ENCODE results near the gene PRSS56. TPM values are rescaled to one million over a fixed set of nuclear protein-coding genes. Genes with fewer than 3 reads are reported as not detected.

Gene PRSS56
- total RNA-seq, 1 experiment from 2014 or later = not detected

DNA sequence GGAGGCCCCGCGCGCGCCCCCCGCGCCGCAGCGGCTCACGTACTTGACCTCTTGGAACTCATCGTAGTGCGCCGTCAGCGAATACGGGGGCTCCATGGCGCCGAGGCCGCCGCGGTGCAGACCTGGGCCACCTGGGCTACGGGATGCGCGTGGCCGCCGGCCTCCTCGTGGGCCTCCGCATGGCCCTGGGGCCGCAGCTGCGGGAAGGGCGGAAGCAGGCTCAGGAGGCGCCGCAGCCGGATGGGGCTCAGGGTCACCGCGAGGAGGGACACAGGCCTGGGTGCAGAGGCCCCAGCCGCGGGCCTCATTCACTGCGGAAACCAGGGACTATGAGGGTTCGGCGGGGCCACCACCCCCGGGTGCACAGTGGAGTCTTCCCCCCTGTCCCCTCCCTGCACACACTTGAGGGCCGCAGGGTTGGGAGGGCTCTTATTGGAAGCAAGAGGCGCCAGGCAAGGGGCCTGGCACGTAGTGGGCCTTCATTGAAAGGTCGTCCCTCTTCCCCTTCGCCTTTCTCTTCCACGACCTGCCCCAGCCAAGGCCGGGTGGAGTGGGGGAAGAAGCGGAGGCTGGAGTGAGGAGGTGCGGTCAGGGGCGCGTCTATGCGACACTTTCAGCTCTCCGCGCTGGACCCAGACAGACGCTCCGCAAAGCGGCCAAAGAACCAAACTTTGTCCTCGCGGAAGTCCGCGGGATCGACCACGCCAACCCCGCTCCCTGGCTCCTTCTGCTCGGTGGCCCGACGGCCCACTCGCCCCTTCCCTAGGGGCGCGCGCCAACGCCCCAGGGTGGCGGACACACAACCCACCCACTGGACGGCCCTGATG lies 33.4 kb upstream of the PRSS56 start:
- no peak for DNase-seq (ENCODE audit: low spot score)

DNA sequence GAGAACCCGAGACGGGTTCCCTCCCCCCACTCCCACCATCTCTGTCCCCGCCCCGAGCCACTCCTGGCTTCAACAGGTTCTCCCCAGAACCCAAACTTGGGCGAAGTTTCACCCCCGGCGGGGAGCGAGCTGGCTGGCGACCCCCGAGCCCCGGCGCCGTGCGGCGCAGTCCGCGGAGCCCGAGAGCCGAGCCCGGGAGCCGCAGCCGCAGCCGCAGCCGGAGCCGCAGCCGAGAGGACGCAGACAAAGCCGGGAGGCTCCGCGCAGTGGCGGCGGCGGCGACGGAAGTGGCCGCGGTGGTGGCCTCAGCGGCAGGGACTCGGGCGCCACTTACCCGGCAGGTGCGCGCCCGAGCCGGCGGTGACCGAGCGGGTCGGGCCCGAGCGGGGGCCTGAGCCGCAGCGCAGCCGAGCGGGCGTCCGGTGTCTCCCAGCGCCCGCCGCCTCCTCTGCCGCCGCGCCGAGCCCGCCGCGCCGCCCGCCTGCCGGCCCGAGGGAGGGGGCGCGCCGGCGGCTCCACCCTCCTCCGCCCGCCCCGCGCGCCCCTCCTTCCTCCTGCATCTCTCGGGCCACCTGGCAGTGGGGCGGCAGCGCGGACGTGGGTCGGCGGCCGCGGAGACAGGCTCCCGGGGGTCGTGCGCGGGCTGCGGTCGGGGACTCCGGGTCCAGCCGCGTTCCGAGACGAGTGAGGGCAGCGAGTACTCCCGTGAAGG lies 32.6 kb upstream of the PRSS56 start, which contains the start of gene ECEL1:
Gene ECEL1 (minus strand): TSS at position 450 of the 712 bp plus-strand sequence. CDS start 1,181 bp downstream, outside the sequence.
- DNase-seq (ENCODE audit: low spot score) = no peak

GRCh38 chr2:232488097-232488711 lies 32.0 kb upstream of the PRSS56 start:
- no peak for DNase-seq (ENCODE audit: low spot score)

DNA sequence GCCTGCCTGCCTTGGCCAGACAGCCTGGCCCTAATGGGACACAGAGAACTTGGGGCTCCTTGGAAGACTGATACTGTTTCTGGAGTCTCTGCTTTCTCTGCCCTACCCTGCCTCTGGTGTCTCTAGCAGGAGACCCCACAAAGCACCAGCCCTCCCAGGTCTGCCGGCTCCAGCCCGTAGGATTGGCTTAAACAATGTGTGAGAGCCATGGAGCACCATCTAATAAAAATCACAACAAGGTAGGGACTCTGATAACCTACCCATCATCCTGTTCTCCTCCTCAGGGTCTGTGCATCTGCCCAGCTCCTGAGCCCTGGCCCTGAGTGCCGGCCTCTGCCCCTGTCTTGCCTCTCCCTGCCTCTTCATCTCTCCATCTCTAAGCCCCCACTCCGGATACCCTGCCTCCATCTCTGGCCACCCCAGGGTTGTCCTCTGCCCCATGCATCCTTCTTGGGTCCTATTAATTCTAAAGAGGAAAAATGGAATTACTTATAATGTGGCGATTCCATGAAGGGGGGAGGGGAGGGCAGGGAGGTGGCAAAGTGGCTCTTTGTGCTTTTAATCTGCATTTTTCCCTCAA lies 31.4 kb upstream of the PRSS56 start:
- no peak for DNase-seq (ENCODE audit: low spot score)

DNA sequence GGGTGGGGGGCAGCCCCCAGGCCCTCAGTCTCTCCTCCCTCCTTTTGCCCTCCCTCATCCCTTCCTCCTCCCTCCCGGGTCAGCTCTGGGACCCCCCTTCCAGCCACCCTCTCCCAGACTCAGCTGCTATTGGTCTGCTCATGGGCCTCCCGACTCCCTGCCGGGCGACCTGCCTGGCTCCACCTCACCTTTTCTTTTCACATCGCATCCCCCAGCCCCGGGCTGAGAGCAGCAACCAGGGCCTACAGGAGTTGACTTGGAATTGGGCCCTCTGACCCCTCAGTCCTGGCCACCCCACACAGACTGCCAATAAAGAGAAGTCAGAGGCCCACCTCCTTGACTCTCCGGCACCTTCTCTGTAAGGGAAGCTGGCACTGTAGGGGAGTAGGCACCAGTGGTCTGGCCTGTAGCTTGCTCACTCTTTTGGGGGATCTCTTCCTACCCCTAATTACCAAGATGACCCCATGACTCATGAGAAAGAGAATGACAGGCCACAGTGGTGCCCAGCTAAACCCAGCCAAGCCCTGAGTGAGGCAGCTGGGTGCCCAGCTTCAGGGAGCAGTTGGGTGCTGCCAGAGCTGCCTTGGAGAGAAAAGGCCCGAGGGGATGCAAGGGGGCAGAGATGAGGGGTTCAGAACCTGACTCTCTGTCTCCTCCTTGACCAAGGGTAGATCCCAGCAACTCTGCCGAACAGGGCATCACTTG lies 30.5 kb upstream of the PRSS56 start:
- DNase-seq (ENCODE audit: low spot score) = no peak

GRCh38 chr2:232490221-232491138 lies 29.7 kb upstream of the PRSS56 start:
- DNase-seq (ENCODE audit: low spot score) = no peak

DNA sequence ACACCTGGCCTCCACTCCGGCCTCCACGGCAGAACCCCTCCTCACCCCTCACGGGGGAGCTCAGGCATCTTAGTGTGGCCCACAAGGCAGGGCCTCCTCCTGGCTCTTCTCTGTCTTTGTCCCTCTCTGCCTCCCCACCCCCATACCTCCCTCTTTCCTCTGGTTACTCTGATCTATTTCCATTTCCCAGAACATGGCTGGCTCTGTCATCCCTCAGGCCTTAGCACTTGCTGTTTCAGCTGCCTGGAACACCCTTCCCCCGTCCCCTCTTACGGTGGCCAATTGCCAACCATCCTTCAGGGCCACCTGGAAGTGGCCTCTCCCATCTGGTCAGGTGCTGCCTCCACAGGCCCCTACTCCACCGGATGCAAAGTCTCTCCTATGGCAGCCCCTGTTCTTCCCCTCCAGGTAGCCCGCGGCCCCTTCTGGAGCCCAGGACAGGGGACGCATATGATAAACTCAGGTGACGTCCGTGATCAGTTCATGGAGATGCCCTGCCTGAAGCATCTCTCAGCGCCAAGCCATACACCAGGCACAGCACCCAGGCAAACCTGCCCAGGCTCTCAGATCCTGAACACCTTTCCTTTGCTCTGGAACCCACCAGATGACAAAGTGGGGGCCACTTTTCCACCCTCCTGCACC lies 28.9 kb upstream of the PRSS56 start:
- no peak for DNase-seq (ENCODE audit: low spot score)

- DNase-seq (ENCODE audit: low spot score) = no peak
Observed at GRCh38 chr2:232492236-232492848, 27.8 kb upstream of the PRSS56 start.

DNA sequence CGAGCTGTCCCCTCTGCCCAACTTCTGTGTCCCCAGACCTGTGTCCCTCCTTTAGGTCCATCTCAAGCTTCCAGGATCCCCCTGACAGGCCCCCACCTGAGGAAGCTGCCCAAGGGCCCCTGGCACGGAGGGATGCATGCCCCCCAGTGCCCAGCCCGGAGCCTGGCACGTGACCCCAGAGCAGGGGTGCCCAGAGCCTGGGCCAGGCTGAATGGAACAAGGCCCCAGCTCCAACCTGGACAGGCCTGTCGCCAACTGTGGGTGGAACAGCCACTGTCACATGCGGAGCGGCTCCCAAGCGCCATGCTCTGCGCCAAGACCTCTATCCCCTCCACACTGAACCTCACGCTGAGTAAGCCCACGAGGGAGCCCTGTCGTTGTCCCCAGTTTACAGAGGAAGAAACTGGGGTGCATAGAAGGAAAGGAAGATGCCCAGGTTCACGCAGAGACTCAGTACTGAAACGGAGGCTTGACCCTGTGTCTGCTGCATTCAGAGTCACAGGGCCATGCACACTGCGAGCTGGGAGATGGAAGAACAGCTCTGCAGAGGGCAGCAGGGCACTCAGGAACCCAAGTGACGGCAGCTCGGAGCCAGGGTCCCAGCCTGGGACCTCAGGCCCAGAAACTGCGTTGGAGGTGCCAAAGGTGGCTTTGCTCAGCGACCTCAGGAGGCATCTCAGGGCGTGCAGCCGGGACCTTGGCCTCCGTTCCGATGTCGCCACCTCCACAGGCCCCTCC lies 27.1 kb upstream of the PRSS56 start:
- DNase-seq (ENCODE audit: low spot score) = no peak

GRCh38 chr2:232493701-232494474 lies 26.3 kb upstream of the PRSS56 start:
- DNase-seq (ENCODE audit: low spot score) = no peak

DNA sequence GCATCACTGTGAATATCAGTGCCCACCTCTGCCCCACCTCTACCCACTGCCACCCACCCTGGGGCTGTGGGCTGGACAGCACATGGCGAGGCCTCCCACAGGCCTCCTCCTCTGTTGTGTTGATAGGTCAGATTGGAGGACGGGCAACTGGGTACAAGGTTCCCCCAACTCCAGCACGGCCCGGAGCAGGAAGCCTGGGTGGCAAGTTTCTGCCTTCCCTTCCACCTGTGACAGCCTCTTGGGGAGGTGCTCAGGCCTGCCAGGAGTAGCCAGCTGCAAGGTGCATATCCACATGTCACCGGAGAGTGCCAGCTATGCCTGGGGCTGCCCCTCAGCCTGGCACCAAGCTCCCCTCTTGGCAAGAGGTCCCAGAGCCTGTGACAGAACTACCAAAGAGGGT lies 25.6 kb upstream of the PRSS56 start:
- no peak for DNase-seq (ENCODE audit: low spot score)

DNA sequence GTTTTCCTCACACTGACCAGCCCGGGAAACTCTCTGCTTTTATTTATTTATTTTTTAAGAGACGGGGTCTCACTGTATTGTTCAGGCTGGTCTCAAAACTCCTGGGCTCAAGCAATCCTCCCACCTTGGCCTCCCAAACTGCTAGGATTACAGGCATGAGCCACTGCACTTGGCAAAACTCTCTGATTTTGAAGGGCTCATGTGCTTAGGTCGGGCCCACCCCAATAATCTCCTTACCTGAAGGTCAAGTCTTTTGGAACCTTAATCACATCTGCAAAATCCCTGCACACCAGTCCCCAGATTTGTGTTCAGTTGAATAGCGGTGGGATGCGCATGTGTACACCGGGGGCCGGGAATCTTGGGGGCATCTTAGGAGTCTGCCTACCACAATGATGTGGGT lies 24.9 kb upstream of the PRSS56 start:
- DNase-seq (ENCODE audit: low spot score) = no peak

DNA sequence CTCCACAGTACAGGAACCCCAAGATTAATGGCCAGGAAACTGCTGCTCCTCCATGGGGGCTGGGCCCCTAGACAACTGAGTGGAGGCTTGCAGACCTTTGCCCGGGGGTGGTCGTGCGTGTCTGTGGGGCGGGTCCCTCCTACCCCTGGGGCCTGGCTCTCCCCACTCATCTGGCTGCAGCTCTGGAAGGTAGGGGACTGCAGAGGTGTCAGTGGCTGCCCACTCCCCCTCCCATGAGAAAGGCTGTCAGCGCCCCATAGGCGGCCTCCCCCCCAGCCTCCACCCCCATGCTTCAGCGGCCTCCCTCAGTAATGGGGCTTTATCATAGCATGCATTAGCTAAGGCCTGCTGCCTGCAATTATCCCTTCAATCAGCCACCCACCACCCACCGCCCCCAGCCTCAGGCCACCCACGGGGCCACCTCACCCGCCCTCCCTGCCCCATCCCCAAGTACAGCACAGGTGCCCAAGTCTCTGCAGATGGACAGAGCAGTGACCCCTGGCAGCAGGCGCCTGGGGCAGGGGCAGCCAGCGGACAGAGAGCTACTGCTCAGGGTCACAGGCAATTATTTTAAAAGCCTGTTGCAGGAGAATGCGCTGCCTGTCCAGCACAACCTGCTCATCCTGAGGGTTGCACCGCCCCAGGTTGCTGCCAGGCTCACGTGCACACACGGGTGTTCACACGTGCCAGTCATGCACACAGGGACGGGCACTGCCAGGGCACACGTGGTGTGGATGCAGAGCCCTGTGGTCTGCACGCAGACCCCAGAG lies 23.5 kb upstream of the PRSS56 start:
- DNase-seq (ENCODE audit: low spot score) = no peak

DNA sequence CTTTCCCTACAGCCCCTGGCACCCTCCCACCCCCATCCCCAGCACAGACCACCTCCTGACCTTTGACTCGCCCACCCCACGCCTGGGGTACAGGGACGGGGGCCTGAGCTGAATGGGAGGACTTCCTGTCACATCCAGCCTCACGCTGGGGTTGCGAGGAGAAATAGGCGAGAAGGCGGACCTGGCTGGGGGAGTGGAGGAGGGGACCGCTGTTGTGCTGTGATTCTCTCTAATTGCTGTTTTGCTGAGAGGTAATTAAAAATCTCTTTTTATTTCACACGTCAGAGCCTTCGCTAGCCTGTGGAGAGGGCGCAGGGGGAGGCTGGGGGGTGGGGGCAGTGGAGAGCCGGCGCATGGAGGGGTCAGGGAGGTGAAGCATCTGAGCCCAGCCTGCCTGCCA lies 22.8 kb upstream of the PRSS56 start:
- no peak for DNase-seq (ENCODE audit: low spot score)

- DNase-seq (ENCODE audit: low spot score) = no peak
Observed at GRCh38 chr2:232498452-232498851, 21.7 kb upstream of the PRSS56 start.

DNA sequence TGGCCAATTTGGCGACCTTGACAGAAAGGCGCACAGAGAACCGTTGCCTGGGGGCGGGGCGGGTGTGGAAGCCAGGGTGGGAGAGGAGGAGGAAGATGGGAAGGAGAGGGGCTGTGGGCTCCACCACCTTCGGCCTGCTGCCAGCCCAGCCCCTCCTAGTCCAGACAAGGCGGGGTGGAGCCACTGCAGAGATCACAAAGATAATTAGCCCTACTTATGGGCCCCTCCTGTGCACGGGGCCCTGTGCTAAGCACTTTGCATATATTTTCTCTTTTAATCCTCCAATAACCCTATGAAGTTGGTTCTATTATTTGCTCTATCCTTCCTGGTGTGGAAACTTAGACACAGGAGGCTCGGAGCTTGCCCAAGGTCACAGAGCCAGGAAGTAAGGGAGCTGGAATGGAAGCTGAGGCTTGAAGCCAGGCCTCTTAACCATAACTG lies 18.8 kb upstream of the PRSS56 start:
- no peak for DNase-seq (ENCODE audit: low spot score)

- DNase-seq (ENCODE audit: low spot score) = no peak
Observed at GRCh38 chr2:232501794-232502390, 18.3 kb upstream of the PRSS56 start.

All from A172 (cell line).